ENCODE measurements around the gene ZSCAN1.
A peak's percentile ranks its signal among the peaks of the same experiment; 100 is the strongest.
"Not testable (repeated sequence)": the region's sequence is repeated elsewhere in the genome, so short reads cannot be mapped to it uniquely, and the experiment has no call there.

Gene ZSCAN1

GRCh38 chr19:58007285-58007684 is 26.5 kb upstream of the ZSCAN1 start:
- DNase-seq (ENCODE audit: low read depth): no peak

GRCh38 chr19:58008877-58009276 is 24.9 kb upstream of the ZSCAN1 start:
- not testable (repeated sequence) for H3K4me3 ChIP-seq (ENCODE audit: low read length); DNase-seq (ENCODE audit: low read depth)

More at GRCh38 chr19:58007285-58007684, 26.5 kb upstream of the ZSCAN1 start:
- no peak for TF ChIP-seq CTCF (conservative IDR thresholded peaks at IDR 0.05; ENCODE audit: low read length)
- H3K4me3 ChIP-seq (ENCODE audit: low read length): no peak overlapping the region

GRCh38 chr19:58009301-58009665 is 24.5 kb upstream of the ZSCAN1 start:
- TF ChIP-seq CTCF (conservative IDR thresholded peaks at IDR 0.05; ENCODE audit: low read length): no peak
- no peak overlapping the region for H3K4me3 ChIP-seq (ENCODE audit: low read length)
- no peak for DNase-seq (ENCODE audit: low read depth)

GRCh38 chr19:58009666-58010301 is 24.0 kb upstream of the ZSCAN1 start:
- H3K4me3 ChIP-seq (ENCODE audit: low read length): peak overlapping the region; percentile 24
- peak; percentile 39 for DNase-seq (ENCODE audit: low read depth)
- no peak for TF ChIP-seq CTCF (conservative IDR thresholded peaks at IDR 0.05; ENCODE audit: low read length)

- no peak for DNase-seq (ENCODE audit: low read depth)
- H3K4me3 ChIP-seq (ENCODE audit: low read length): no peak overlapping the region
- TF ChIP-seq CTCF (conservative IDR thresholded peaks at IDR 0.05; ENCODE audit: low read length): no peak
These were observed 23.3 kb upstream of the ZSCAN1 start for GRCh38 chr19:58010507-58010906.

- DNase-seq (ENCODE audit: low read depth): no peak
- TF ChIP-seq CTCF (conservative IDR thresholded peaks at IDR 0.05; ENCODE audit: low read length): no peak
- H3K4me3 ChIP-seq (ENCODE audit: low read length): no peak overlapping the region
These were observed 19.7 kb upstream of the ZSCAN1 start for GRCh38 chr19:58014141-58014540.

GRCh38 chr19:58020129-58020528 is 13.7 kb upstream of the ZSCAN1 start:
- TF ChIP-seq CTCF (conservative IDR thresholded peaks at IDR 0.05; ENCODE audit: low read length): no peak
- no peak overlapping the region for H3K4me3 ChIP-seq (ENCODE audit: low read length)
- no peak for DNase-seq (ENCODE audit: low read depth)

All from AG10803 (cell line).